Left lung (tissue), 10 donors: ENCODE results near the gene KIAA0232. TPM values are rescaled to one million over a fixed set of nuclear protein-coding genes. Genes with fewer than 3 reads are reported as not detected.
"Not testable (repeated sequence)": the region's sequence is repeated elsewhere in the genome, so short reads cannot be mapped to it uniquely, and the experiment has no call there.

Experiments used
- ATAC-seq: fragments of 200-7000 bp; cut with Tn5 transposase; one replicate; pipeline ENCODE4 v1.9.1; 2020; ENCODE audit warnings: moderate library complexity
- DNase-seq, 4 donors: peaks; one replicate each; pipeline ENCODE4 v3.0.0-alpha.2; 2013 to 2020
- H3K27ac ChIP-seq, 2 donors: fragments of 200-600 bp; sonication (generic) in 1 of 2; one replicate each; pipeline versions ENCODE4 v1.5.0 to v1.8.0; 2020 to 2021
- H3K27me3 ChIP-seq, 2 donors: fragments of 200-600 bp; sonication (generic) in 1 of 2; one replicate each; pipeline versions ENCODE4 v1.5.0 to v1.8.0; 2020 to 2021
- H3K36me3 ChIP-seq, 2 donors: fragments of 200-600 bp; sonication (generic) in 1 of 2; one replicate each; pipeline versions ENCODE4 v1.5.0 to v1.8.0; 2020 to 2021
- H3K4me1 ChIP-seq, 2 donors: fragments of 200-600 bp; one replicate each; pipeline ENCODE4 v1.8.0; 2021
- H3K4me3 ChIP-seq, 2 donors: fragments of 200-600 bp; sonication (generic) in 1 of 2; one replicate each; pipeline versions ENCODE4 v1.5.0 to v1.8.0; 2020 to 2021; ENCODE audit warnings: mild to moderate bottlenecking in 1 of 2
- H3K9me3 ChIP-seq, 2 donors: fragments of 200-600 bp; sonication (generic) in 1 of 2; one replicate each; pipeline versions ENCODE4 v1.5.0 to v1.8.0; 2020 to 2021
- CTCF ChIP-seq, 2 donors: fragments of 200-600 bp; sonication (generic) in 1 of 2; IDR thresholded peaks; one replicate each; pipeline versions ENCODE4 v1.5.0 to v1.8.0; 2021; ENCODE audit warnings: antibody characterized with exemption in 2 of 2
- intact Hi-C, 2 donors: fragments of 100-400 bp; cut with DNase I; formaldehyde crosslinking; loops; one replicate each; pipeline versions ENCODE4 v1.11.2 to v1.14.2; 2022
- polyA plus RNA-seq, 6 donors: library from polyadenylated mRNA; unstranded; fragments of 120-200 nt; gene quantifications; one replicate each; pipeline ENCODE4 v1.2.1, GENCODE V29; 2013; ENCODE audit not compliant: insufficient read length in 6 of 6
- total RNA-seq, 2 donors: library from RNA; stranded (reverse); fragmentation: NEBNext Ultra II Directional; extraction: Animal tissue kit (Norgen Biotek cat#: 25700); gene quantifications; one replicate each; pipeline ENCODE4 v1.2.1, GENCODE V29; 2021
- donor health status: DM: no; HTN: yes; CAD: no.
- donor health status: DM: no; HTN: no; CAD: no.

Gene KIAA0232
- total and polyA plus RNA-seq, 8 donors: 24.3 to 34.3 (median 29.1) TPM

GRCh38 chr4:6788123-6788522 is 5.6 kb downstream of the KIAA0232 start:
- Histone ChIP-seq H3K4me3 (no peak overlapping the region), H3K27me3 (no peaks in the 10 kb centered on the region), H3K9me3 (no peaks in the 10 kb centered on the region), H3K4me1 (peaks cover 9 to 75% of the 10 kb centered on the region in 2 donors), H3K36me3 (peaks cover 0 to 11% of the 10 kb centered on the region in 2 donors), H3K27ac (peak overlapping the region in 1 of 2 donors; percentile 81)
- DNase-seq: no peak
- no peak for TF ChIP-seq CTCF (IDR thresholded peaks at IDR 0.05)
- ATAC-seq: no peak
- intact Hi-C loops: loop anchor here in 1 of 2 donors (10.0 kb wide), 1 partner anchor 87 kb away; no protein-coding TSS in a partner anchor

- DNase-seq, H3K4me3 ChIP-seq, H3K27ac ChIP-seq, ATAC-seq, intact Hi-C loops, H3K27me3 ChIP-seq, H3K9me3 ChIP-seq: not testable (repeated sequence)
- Histone ChIP-seq H3K36me3 (peaks cover 0 to 11% of the 10 kb centered on the region in 2 donors), H3K4me1 (peaks cover 0 to 68% of the 10 kb centered on the region in 2 donors)
These were observed 8.7 kb downstream of the KIAA0232 start for GRCh38 chr4:6791245-6791644.

- H3K4me1 ChIP-seq: peaks cover 0 to 67% of the 10 kb centered on the region in 2 donors
- H3K27me3 ChIP-seq, H3K36me3 ChIP-seq, DNase-seq, H3K4me3 ChIP-seq, intact Hi-C loops, ATAC-seq, H3K9me3 ChIP-seq, H3K27ac ChIP-seq: not testable (repeated sequence)
These were observed 9.3 kb downstream of the KIAA0232 start for GRCh38 chr4:6791796-6792195.

GRCh38 chr4:6794189-6794588 is 11.7 kb downstream of the KIAA0232 start:
- H3K27me3 ChIP-seq: no peaks in the 10 kb centered on the region
- DNase-seq: no peak
- no peak overlapping the region for H3K27ac ChIP-seq
- no peak for ATAC-seq
- H3K4me1 ChIP-seq: peaks cover 0 to 50% of the 10 kb centered on the region in 2 donors
- H3K9me3 ChIP-seq: no peaks in the 10 kb centered on the region
- TF ChIP-seq CTCF (IDR thresholded peaks at IDR 0.05): no peak
- H3K4me3 ChIP-seq: no peak overlapping the region
- peaks cover 0 to 5% of the 10 kb centered on the region in 2 donors for H3K36me3 ChIP-seq
- intact Hi-C loops: no loop called here

GRCh38 chr4:6795821-6796220 is 13.3 kb downstream of the KIAA0232 start:
- no peak for TF ChIP-seq CTCF (IDR thresholded peaks at IDR 0.05)
- intact Hi-C loops: no loop called here

GRCh38 chr4:6797368-6797767 is 14.8 kb downstream of the KIAA0232 start:
- intact Hi-C loops, H3K27me3 ChIP-seq, H3K27ac ChIP-seq, H3K4me3 ChIP-seq, H3K9me3 ChIP-seq, ATAC-seq, DNase-seq, H3K36me3 ChIP-seq: not testable (repeated sequence)
- peaks cover 0 to 29% of the 10 kb centered on the region in 2 donors for H3K4me1 ChIP-seq

More at GRCh38 chr4:6795821-6796220, 13.3 kb downstream of the KIAA0232 start:
- H3K27me3 ChIP-seq: no peaks in the 10 kb centered on the region
- H3K36me3 ChIP-seq: peaks cover 0 to 5% of the 10 kb centered on the region in 2 donors
- H3K4me3 ChIP-seq: no peak overlapping the region
- H3K4me1 ChIP-seq: peaks cover 0 to 37% of the 10 kb centered on the region in 2 donors
- H3K27ac ChIP-seq: no peak overlapping the region
- no peaks in the 10 kb centered on the region for H3K9me3 ChIP-seq
- ATAC-seq (no peak), DNase-seq (no peak)

- no peak for TF ChIP-seq CTCF (IDR thresholded peaks at IDR 0.05)
- DNase-seq: no peak
- Histone ChIP-seq H3K4me3 (no peak overlapping the region), H3K4me1 (peaks cover 0 to 17% of the 10 kb centered on the region in 2 donors), H3K9me3 (no peaks in the 10 kb centered on the region), H3K36me3 (no peaks in the 10 kb centered on the region), H3K27ac (no peak overlapping the region), H3K27me3 (no peaks in the 10 kb centered on the region)
- intact Hi-C loops: no loop called here
- no peak for ATAC-seq
These were observed 16.6 kb downstream of the KIAA0232 start for GRCh38 chr4:6799091-6799490.
